NCI-H2081 (cell line): ENCODE measurements around the gene LRR1.
"Not testable (repeated sequence)": the region's sequence is repeated elsewhere in the genome, so short reads cannot be mapped to it uniquely, and the experiment has no call there.

Experiments
- DNase-seq, 2 experiments: peaks; one replicate each; lab custom pipeline; 2025; lab: John Stamatoyannopoulos, UW

LRR1 gene

GRCh38 chr14:49623941-49624839 lies 25.4 kb downstream of the LRR1 start:
- DNase-seq, result no peak

- peak; percentile 95 to 96 for DNase-seq
These were observed 35.2 kb downstream of the LRR1 start for GRCh38 chr14:49633640-49634546.

- DNase-seq, result peak; percentile 54 to 82
These were observed 36.0 kb downstream of the LRR1 start, which contains the start of gene DNAAF2 for GRCh38 chr14:49634547-49635334. TSS of gene DNAAF2 (minus strand) at chr14:49635244. CDS start at chr14:49635149, 95 bp downstream.

- DNase-seq, result no peak
These were observed 38.1 kb downstream of the LRR1 start for GRCh38 chr14:49636866-49637265.

- DNase-seq, result peak in 1 of 2 experiments; percentile 4
These were observed 38.9 kb downstream of the LRR1 start for GRCh38 chr14:49637534-49638078.

GRCh38 chr14:49640540-49641417 lies 42.0 kb downstream of the LRR1 start:
- no peak for DNase-seq

- DNase-seq, result peak; percentile 2 to 42
These were observed 43.0 kb downstream of the LRR1 start for GRCh38 chr14:49641697-49642129.

GRCh38 chr14:49642163-49642562 lies 43.4 kb downstream of the LRR1 start:
- no peak for DNase-seq

GRCh38 chr14:49653508-49653907 lies 54.8 kb downstream of the LRR1 start:
- no peak for DNase-seq

GRCh38 chr14:49654511-49654910 lies 55.8 kb downstream of the LRR1 start:
- no peak for DNase-seq

GRCh38 chr14:49657500-49657899 lies 58.8 kb downstream of the LRR1 start:
- DNase-seq, result not testable (repeated sequence)

- DNase-seq, result peak in 1 of 2 experiments; percentile 5
These were observed 61.1 kb downstream of the LRR1 start for GRCh38 chr14:49659526-49660455.
